CD4-positive, CD25-positive, alpha-beta regulatory T cell (primary cell): ENCODE results near the gene WDFY4. TPM values are rescaled to one million over a fixed set of nuclear protein-coding genes. Genes with fewer than 3 reads are reported as not detected.

Source experiments
- ATAC-seq, 2 donors: fragments of 150-1000 bp; cut with Tn5 transposase; one replicate each; pipeline ENCODE4 v1.10.0; 2021; ENCODE audit warnings: low read depth in 2 of 2, moderate number of reproducible peaks in 2 of 2, moderate library complexity in 1 of 2
- DNase-seq, 3 donors: peaks; one replicate each; pipeline versions ENCODE4 v3.0.0 to v3.0.0-alpha.2; 2012 to 2022; ENCODE audit warnings: mixed read lengths in 1 of 3
- H3K27ac ChIP-seq: one replicate; pipeline ENCODE4 v1.7.0; 2013; ENCODE audit warnings: mild to moderate bottlenecking, low read length; ENCODE audit not compliant: insufficient read depth, poor library complexity, severe bottlenecking
- H3K27me3 ChIP-seq: one replicate; pipeline ENCODE4 v1.7.0; 2013; ENCODE audit warnings: low read length; ENCODE audit not compliant: control insufficient read depth, insufficient read depth
- H3K36me3 ChIP-seq: one replicate; pipeline ENCODE4 v1.7.0; 2013; ENCODE audit warnings: mild to moderate bottlenecking, low read length, moderate library complexity; ENCODE audit not compliant: control insufficient read depth, insufficient read depth
- H3K4me1 ChIP-seq: 2 replicates; pipeline ENCODE4 v1.7.0; 2013; ENCODE audit warnings: mild to moderate bottlenecking, low read length; ENCODE audit not compliant: insufficient read depth, control insufficient read depth, poor library complexity, severe bottlenecking
- H3K4me3 ChIP-seq: one replicate; pipeline ENCODE4 v1.7.0; 2013; ENCODE audit warnings: low read depth, mild to moderate bottlenecking, low read length, moderate library complexity
- H3K9me3 ChIP-seq, 2 experiments: 1 replicate in 1 of 2; 2 replicates in 1 of 2; pipeline ENCODE4 v1.7.0; 2013; ENCODE audit warnings: low read length in 2 of 2, mild to moderate bottlenecking in 1 of 2, moderate library complexity in 1 of 2; ENCODE audit not compliant: control insufficient read depth in 2 of 2
- H3K27ac Mint-ChIP-seq, 3 donors: one replicate each; pipeline ENCODE4 v1.8.0; 2020 to 2022; ENCODE audit warnings: mild to moderate bottlenecking in 3 of 3, mixed read lengths in 3 of 3, moderate library complexity in 2 of 3
- H3K27me3 Mint-ChIP-seq: one replicate; pipeline ENCODE4 v1.8.0; 2022; ENCODE audit warnings: mild to moderate bottlenecking, mixed read lengths
- H3K36me3 Mint-ChIP-seq: one replicate; pipeline ENCODE4 v1.8.0; 2020; ENCODE audit warnings: mixed read lengths
- H3K4me1 Mint-ChIP-seq, 4 donors: one replicate each; pipeline ENCODE4 v1.8.0; 2020 to 2022; ENCODE audit warnings: mixed read lengths in 4 of 4, mild to moderate bottlenecking in 1 of 4
- H3K4me3 Mint-ChIP-seq, 4 donors: one replicate each; pipeline ENCODE4 v1.8.0; 2020 to 2022; ENCODE audit warnings: mild to moderate bottlenecking in 4 of 4, mixed read lengths in 4 of 4, moderate library complexity in 3 of 4
- H3K9me3 Mint-ChIP-seq, 7 donors: one replicate each; pipeline ENCODE4 v1.8.0; 2020 to 2022; ENCODE audit warnings: mixed read lengths in 7 of 7, mild to moderate bottlenecking in 3 of 7, moderate library complexity in 2 of 7
- polyA plus RNA-seq, 4 donors: library from polyadenylated mRNA; unstranded; fragments of 300-500 nt; fragmentation: Illumina TruSeq; gene quantifications; one replicate each; pipeline ENCODE4 v1.2.3, GENCODE V29; 2021
- total RNA-seq: library from RNA; stranded (reverse); gene quantifications from one replicate; pipeline ENCODE4 v1.2.3, GENCODE V29; 2022

WDFY4 gene
- total and polyA plus RNA-seq, 5 donors from 2014 or later, result 0.15 to 0.57 (median 0.34) TPM

- Mint-ChIP-seq H3K27ac (no peak overlapping the region), H3K36me3 (no peaks in the 10 kb centered on the region), H3K27me3 (no peaks in the 10 kb centered on the region), H3K4me3 (no peak overlapping the region), H3K4me1 (no peaks in the 10 kb centered on the region), H3K9me3 (no peaks in the 10 kb centered on the region)
- no peaks in the 10 kb centered on the region for H3K36me3 ChIP-seq
- no peaks in the 10 kb centered on the region for H3K27me3 ChIP-seq
- H3K4me3 ChIP-seq, result no peak overlapping the region
- ATAC-seq (no peak), DNase-seq (no peak)
- no peak overlapping the region for H3K27ac ChIP-seq
- no peaks in the 10 kb centered on the region for H3K4me1 ChIP-seq
- H3K9me3 ChIP-seq, result no peaks in the 10 kb centered on the region
These were observed 311.7 kb downstream of the WDFY4 start for GRCh38 chr10:48996329-48996728.

- Mint-ChIP-seq H3K4me1 (no peaks in the 10 kb centered on the region), H3K27ac (no peak overlapping the region), H3K4me3 (no peak overlapping the region), H3K36me3 (no peaks in the 10 kb centered on the region), H3K9me3 (no peaks in the 10 kb centered on the region), H3K27me3 (no peaks in the 10 kb centered on the region)
- Histone ChIP-seq H3K4me3 (no peak overlapping the region), H3K36me3 (no peaks in the 10 kb centered on the region), H3K4me1 (no peaks in the 10 kb centered on the region), H3K9me3 (no peaks in the 10 kb centered on the region), H3K27me3 (no peaks in the 10 kb centered on the region), H3K27ac (no peak overlapping the region)
- DNase-seq (no peak), ATAC-seq (no peak)
These were observed 314.7 kb downstream of the WDFY4 start for GRCh38 chr10:48999346-48999745.

DNA sequence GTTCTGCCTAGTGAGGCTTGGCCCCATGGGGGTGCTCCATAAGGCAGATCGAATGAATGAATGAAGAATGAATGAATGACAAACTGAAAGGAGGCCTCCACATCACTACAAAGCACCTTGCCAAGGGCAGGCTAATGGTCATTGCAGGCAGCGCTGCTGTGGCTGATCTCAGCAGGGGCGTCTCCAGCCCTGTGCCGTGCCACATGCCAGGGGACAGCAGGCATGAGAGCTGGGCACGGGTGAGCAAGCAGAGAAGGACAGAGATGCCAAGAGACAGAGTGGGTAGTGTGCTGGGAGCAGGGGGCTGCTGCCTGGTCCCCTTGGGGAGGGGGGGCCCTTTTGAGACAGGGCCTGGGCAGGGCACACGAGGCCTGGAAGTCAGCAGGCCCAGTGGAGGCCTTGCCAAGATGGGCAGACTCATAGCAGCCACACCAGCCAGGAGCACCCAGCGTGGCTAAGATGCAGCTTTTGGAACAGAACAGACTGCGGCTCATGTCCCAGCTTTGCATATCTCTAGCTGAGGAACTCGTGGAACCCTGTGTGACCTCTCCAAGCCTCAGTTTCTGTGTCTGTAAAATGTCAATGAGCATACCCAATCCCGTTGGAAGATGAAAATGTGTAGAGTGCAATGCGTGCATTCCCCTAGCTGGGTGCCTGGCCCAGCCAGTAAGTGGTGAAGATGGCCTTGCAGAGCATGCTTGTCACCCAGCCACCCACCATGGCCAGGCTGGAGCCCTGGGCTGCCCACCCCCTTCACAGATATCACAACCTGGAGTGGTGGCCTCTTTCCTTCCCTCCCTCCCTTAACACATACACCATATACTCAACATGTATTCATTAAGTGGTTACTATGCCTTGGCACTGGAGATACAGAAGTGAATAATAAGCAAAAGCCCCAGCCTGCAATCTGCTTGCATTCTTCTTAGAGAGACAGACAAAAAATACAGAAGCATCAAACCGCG lies 316.0 kb downstream of the WDFY4 start:
- DNase-seq (no peak), ATAC-seq (no peak)
- H3K36me3 Mint-ChIP-seq, result no peaks in the 10 kb centered on the region
- no peaks in the 10 kb centered on the region for H3K9me3 ChIP-seq
- H3K9me3 Mint-ChIP-seq, result no peaks in the 10 kb centered on the region
- H3K4me3 Mint-ChIP-seq, result no peak overlapping the region
- no peaks in the 10 kb centered on the region for H3K4me1 Mint-ChIP-seq
- H3K27ac ChIP-seq, result no peak overlapping the region
- H3K27me3 ChIP-seq, result no peaks in the 10 kb centered on the region
- no peaks in the 10 kb centered on the region for H3K36me3 ChIP-seq
- H3K27me3 Mint-ChIP-seq, result no peaks in the 10 kb centered on the region
- H3K4me3 ChIP-seq, result no peak overlapping the region
- no peaks in the 10 kb centered on the region for H3K4me1 ChIP-seq
- no peak overlapping the region for H3K27ac Mint-ChIP-seq

DNA sequence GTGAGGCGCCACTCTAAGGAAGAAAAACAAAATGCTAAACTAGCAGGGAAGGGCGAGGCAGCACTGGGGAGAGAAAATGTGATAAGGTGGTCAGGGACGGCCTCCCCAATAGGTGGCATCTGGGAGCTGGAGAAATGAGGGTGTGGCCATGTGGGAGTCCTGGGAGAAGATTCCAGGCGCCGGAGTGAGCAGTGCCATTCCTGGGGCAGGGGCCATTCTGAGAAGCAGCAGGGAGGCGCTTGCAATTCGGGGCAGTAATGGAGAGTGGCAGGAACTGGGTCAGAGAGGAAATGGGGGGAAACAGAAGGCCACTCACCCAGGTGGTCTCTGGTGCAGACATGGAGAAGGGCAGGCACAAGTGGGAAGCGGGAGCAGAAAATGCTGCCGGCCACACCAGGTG lies 316.7 kb downstream of the WDFY4 start:
- Mint-ChIP-seq H3K4me3 (no peak overlapping the region), H3K4me1 (no peaks in the 10 kb centered on the region), H3K36me3 (no peaks in the 10 kb centered on the region), H3K27me3 (no peaks in the 10 kb centered on the region), H3K9me3 (no peaks in the 10 kb centered on the region), H3K27ac (peak overlapping the region in 1 of 3 donors; percentile 44)
- H3K27me3 ChIP-seq, result no peaks in the 10 kb centered on the region
- H3K4me3 ChIP-seq, result no peak overlapping the region
- no peaks in the 10 kb centered on the region for H3K9me3 ChIP-seq
- H3K27ac ChIP-seq, result no peak overlapping the region
- H3K36me3 ChIP-seq, result no peaks in the 10 kb centered on the region
- no peaks in the 10 kb centered on the region for H3K4me1 ChIP-seq
- no peak for ATAC-seq
- no peak for DNase-seq

DNA sequence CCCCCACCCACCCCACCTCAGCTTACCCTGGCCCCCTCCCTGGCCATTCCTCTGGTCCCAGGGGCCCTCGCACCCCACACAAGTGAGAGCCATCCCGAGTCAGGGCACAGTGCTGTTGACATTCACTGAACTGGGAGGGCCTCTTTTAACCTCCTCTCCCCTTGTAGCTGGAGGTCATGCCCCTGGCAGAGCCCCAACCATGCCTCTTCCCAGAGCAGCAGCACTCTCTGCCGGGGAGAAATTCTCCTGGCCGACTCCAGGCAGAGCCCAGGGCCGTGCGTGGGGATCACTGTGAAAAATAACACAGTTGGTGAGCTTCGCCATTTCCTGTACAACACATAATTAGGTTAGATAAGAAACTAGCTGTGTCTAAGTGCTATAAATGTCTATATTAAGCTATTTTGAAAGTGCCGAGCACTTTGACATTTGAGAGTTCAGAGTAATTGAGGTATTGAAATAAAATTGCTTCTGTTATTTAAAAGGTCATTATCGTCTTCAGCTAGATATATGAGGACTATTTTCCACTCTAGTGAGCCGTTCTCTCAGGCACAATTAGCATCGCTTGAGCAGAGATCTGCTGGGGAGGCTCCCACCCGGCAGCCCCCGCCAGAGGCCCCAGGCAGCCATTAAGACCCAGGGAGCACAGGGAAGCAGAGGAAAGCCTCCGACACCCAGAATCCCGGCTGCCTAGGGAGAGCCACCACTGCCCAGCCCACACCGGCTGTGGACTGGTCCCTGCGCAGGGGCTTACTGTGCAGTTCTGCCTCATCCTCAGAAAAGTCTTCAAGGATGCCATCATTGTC lies 317.4 kb downstream of the WDFY4 start:
- no peaks in the 10 kb centered on the region for H3K36me3 ChIP-seq
- H3K4me3 Mint-ChIP-seq, result no peak overlapping the region
- H3K4me1 Mint-ChIP-seq, result no peaks in the 10 kb centered on the region
- H3K27ac Mint-ChIP-seq, result no peak overlapping the region
- no peaks in the 10 kb centered on the region for H3K9me3 ChIP-seq
- no peaks in the 10 kb centered on the region for H3K27me3 Mint-ChIP-seq
- no peaks in the 10 kb centered on the region for H3K9me3 Mint-ChIP-seq
- H3K27me3 ChIP-seq, result no peaks in the 10 kb centered on the region
- H3K4me3 ChIP-seq, result no peak overlapping the region
- H3K36me3 Mint-ChIP-seq, result no peaks in the 10 kb centered on the region
- no peaks in the 10 kb centered on the region for H3K4me1 ChIP-seq
- no peak overlapping the region for H3K27ac ChIP-seq
- ATAC-seq, result no peak
- DNase-seq, result no peak

DNA sequence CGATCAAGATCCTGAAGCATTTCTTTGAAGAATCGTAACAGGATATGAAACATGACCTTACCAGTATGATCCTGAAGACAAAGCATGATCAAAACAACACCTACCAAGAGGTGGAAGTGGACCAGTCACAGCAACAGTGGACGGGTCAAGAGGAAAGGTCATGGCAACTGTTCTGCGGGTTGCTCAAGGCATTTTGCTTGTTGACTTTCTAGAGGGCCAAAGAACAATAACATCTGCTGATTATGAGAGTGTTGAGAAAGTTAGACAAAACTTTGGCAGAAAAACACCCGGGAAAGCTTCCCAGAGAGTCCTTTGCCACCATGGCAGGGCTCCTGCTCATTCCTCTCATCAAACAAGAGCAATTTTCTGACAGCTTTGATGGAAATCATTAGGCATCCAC lies 320.6 kb downstream of the WDFY4 start:
- Mint-ChIP-seq H3K4me1 (no peaks in the 10 kb centered on the region), H3K4me3 (no peak overlapping the region), H3K36me3 (no peaks in the 10 kb centered on the region), H3K27me3 (no peaks in the 10 kb centered on the region), H3K9me3 (no peaks in the 10 kb centered on the region), H3K27ac (no peak overlapping the region)
- ATAC-seq (no peak), DNase-seq (no peak)
- Histone ChIP-seq H3K4me3 (no peak overlapping the region), H3K9me3 (no peaks in the 10 kb centered on the region), H3K4me1 (no peaks in the 10 kb centered on the region), H3K27me3 (no peaks in the 10 kb centered on the region), H3K36me3 (no peaks in the 10 kb centered on the region), H3K27ac (no peak overlapping the region)

GRCh38 chr10:49007129-49007528 lies 322.5 kb downstream of the WDFY4 start:
- Histone ChIP-seq H3K27me3 (no peaks in the 10 kb centered on the region), H3K4me3 (no peak overlapping the region), H3K36me3 (no peaks in the 10 kb centered on the region), H3K27ac (no peak overlapping the region), H3K9me3 (no peaks in the 10 kb centered on the region), H3K4me1 (no peaks in the 10 kb centered on the region)
- H3K27ac Mint-ChIP-seq, result no peak overlapping the region
- no peaks in the 10 kb centered on the region for H3K9me3 Mint-ChIP-seq
- DNase-seq (no peak), ATAC-seq (no peak)
- H3K4me3 Mint-ChIP-seq, result no peak overlapping the region
- H3K27me3 Mint-ChIP-seq, result peaks cover 4% of the 10 kb centered on the region
- H3K36me3 Mint-ChIP-seq, result no peaks in the 10 kb centered on the region
- H3K4me1 Mint-ChIP-seq, result no peaks in the 10 kb centered on the region
